Testis (tissue), 2 donors: ENCODE results near the gene FXN.

Source experiments
- CTCF ChIP-seq, 3 experiments: fragments of 450-650 bp in 2 of 3; fragments of 200-600 bp in 1 of 3; sonication (generic) in 1 of 3; IDR thresholded peaks; one replicate each; pipeline ENCODE4 v1.5.1; 2016 to 2019; ENCODE audit warnings: antibody characterized with exemption in 3 of 3, mild to moderate bottlenecking in 2 of 3, moderate library complexity in 1 of 3
- POLR2A ChIP-seq: fragments of 450-650 bp; IDR thresholded peaks from one replicate; pipeline ENCODE4 v1.6.1; 2017; ENCODE audit warnings: antibody characterized with exemption, mild to moderate bottlenecking, moderate library complexity

GRCh38 chr9:69115621-69116020, 80.1 kb downstream of the FXN start:
- no peak for TF ChIP-seq CTCF (IDR thresholded peaks at IDR 0.05)
- no peak for TF ChIP-seq POLR2A
